Liver (tissue), 9 donors: ENCODE results near the gene SLX4IP. TPM values are rescaled to one million over a fixed set of nuclear protein-coding genes. Genes with fewer than 3 reads are reported as not detected.
A peak's percentile ranks its signal among the peaks of the same experiment; 100 is the strongest.

Source experiments
- DNase-seq: peaks from one replicate; pipeline ENCODE4 v3.0.0-alpha.2; 2017; ENCODE audit warnings: low spot score
- H3K27ac ChIP-seq, 2 donors: one replicate each; pipeline ENCODE4 v1.7.0; 2013; ENCODE audit warnings: inconsistent platforms in 2 of 2, low read length in 2 of 2, control low read depth in 1 of 2, low read depth in 1 of 2, mild to moderate bottlenecking in 1 of 2
- H3K27me3 ChIP-seq, 4 donors: one replicate each; pipeline versions ENCODE4 v1.6.1 to v1.7.0; 2013; ENCODE audit warnings: low read length in 3 of 4, inconsistent platforms in 1 of 4, mild to moderate bottlenecking in 1 of 4, moderate library complexity in 1 of 4; ENCODE audit not compliant: control insufficient read depth in 4 of 4, insufficient read depth in 4 of 4
- H3K36me3 ChIP-seq, 4 donors: one replicate each; pipeline versions ENCODE4 v1.6.1 to v1.7.0; 2013; ENCODE audit warnings: low read length in 3 of 4, mild to moderate bottlenecking in 3 of 4, low read depth in 1 of 4, moderate library complexity in 1 of 4; ENCODE audit not compliant: control insufficient read depth in 4 of 4, insufficient read depth in 3 of 4
- H3K4me1 ChIP-seq, 4 donors: one replicate each; pipeline versions ENCODE4 v1.6.1 to v1.7.0; 2013; ENCODE audit warnings: low read length in 3 of 4, mild to moderate bottlenecking in 3 of 4, moderate library complexity in 1 of 4; ENCODE audit not compliant: control insufficient read depth in 4 of 4, insufficient read depth in 4 of 4
- H3K4me3 ChIP-seq, 3 donors: one replicate each; pipeline versions ENCODE4 v1.6.1 to v1.7.0; 2013; ENCODE audit warnings: low read length in 3 of 3, control low read depth in 1 of 3, low read depth in 1 of 3, mild to moderate bottlenecking in 1 of 3
- H3K9ac ChIP-seq, 2 donors: one replicate each; pipeline ENCODE4 v1.7.0; 2013; ENCODE audit warnings: low read length in 2 of 2, mild to moderate bottlenecking in 2 of 2, moderate library complexity in 2 of 2, control low read depth in 1 of 2, low read depth in 1 of 2
- H3K9me3 ChIP-seq, 4 donors: one replicate each; pipeline versions ENCODE4 v1.6.1 to v1.7.0; 2013; ENCODE audit warnings: low read length in 3 of 4; ENCODE audit not compliant: control insufficient read depth in 4 of 4
- EGR1 ChIP-seq, 2 donors: IDR thresholded peaks; 2 replicates each; pipeline ENCODE4 v1.6.1; 2016 to 2018; ENCODE audit warnings: antibody characterized with exemption in 2 of 2, low read depth in 2 of 2
- FOXA1 ChIP-seq: IDR thresholded peaks from 2 replicates; pipeline ENCODE4 v1.6.1; 2016; ENCODE audit warnings: antibody characterized with exemption
- FOXA2 ChIP-seq: IDR thresholded peaks from 2 replicates; pipeline ENCODE4 v1.6.1; 2016; ENCODE audit warnings: antibody characterized with exemption
- GABPA ChIP-seq, 2 donors: IDR thresholded peaks in 1 of 2; conservative IDR thresholded peaks in 1 of 2; 2 replicates each; pipeline ENCODE4 v1.6.1; 2016; ENCODE audit warnings: antibody characterized with exemption in 2 of 2, mild to moderate bottlenecking in 1 of 2, moderate library complexity in 1 of 2
- HNF4G ChIP-seq: IDR thresholded peaks from 2 replicates; pipeline ENCODE4 v1.6.1; 2016; ENCODE audit warnings: antibody characterized with exemption
- JUND ChIP-seq, 2 donors: IDR thresholded peaks; 2 replicates each; pipeline ENCODE4 v1.6.1; 2016; ENCODE audit warnings: antibody characterized with exemption in 2 of 2
- MAX ChIP-seq: IDR thresholded peaks from 2 replicates; pipeline ENCODE4 v1.6.1; 2016; ENCODE audit warnings: antibody characterized with exemption
- NR2F2 ChIP-seq: IDR thresholded peaks from 2 replicates; pipeline ENCODE4 v1.6.1; 2016; ENCODE audit warnings: antibody characterized with exemption
- RAD21 ChIP-seq, 2 donors: IDR thresholded peaks; 2 replicates each; pipeline ENCODE4 v1.6.1; 2016; ENCODE audit warnings: antibody characterized with exemption in 2 of 2, mild to moderate bottlenecking in 2 of 2
- REST ChIP-seq: IDR thresholded peaks from 2 replicates; pipeline ENCODE4 v1.6.1; 2016; ENCODE audit warnings: antibody characterized with exemption, mild to moderate bottlenecking
- RXRA ChIP-seq, 2 donors: IDR thresholded peaks; 2 replicates each; pipeline ENCODE4 v1.6.1; 2017 to 2018; ENCODE audit warnings: antibody characterized with exemption in 2 of 2, mild to moderate bottlenecking in 1 of 2
- SP1 ChIP-seq: IDR thresholded peaks from 2 replicates; pipeline ENCODE4 v1.6.1; 2018; ENCODE audit warnings: antibody characterized with exemption, mild to moderate bottlenecking
- TAF1 ChIP-seq: conservative IDR thresholded peaks from 2 replicates; pipeline ENCODE4 v1.6.1; 2016; ENCODE audit warnings: antibody characterized with exemption, mild to moderate bottlenecking
- YY1 ChIP-seq: IDR thresholded peaks from 2 replicates; pipeline ENCODE4 v1.6.1; 2016; ENCODE audit warnings: antibody characterized with exemption, mild to moderate bottlenecking
- WGBS: extraction: QIAGEN DNeasy Blood & Tissue Kit; methylation state at CpG from one replicate; pipeline ENCODE4 v1.1.7; 2013; 5-methylcytosine and 5-hydroxymethylcytosine counted together
- polyA plus RNA-seq, 2 donors: library from polyadenylated mRNA; stranded (reverse) in 1 of 2; unstranded in 1 of 2; fragments of 200-250 nt in 1 of 2; fragments of >200 nt in 1 of 2; fragmentation: Nextera tagmentation in 1 of 2; extraction: Ambion mirVana in 1 of 2; gene quantifications; one replicate each; pipeline versions ENCODE4 v1.2.1 to v1.2.3, GENCODE V29; 2013 to 2015
- total RNA-seq, 2 donors: library from RNA; depleted of rRNA; stranded (reverse); fragments of >200 nt; gene quantifications; one replicate each; pipeline ENCODE4 v1.2.3, GENCODE V29; 2014
- TF ChIP-seq, protein P1 (sequence below): IDR thresholded peaks from 2 replicates; pipeline ENCODE4 v1.6.1; 2016; ENCODE audit warnings: antibody characterized with exemption
- TF ChIP-seq, protein P2 (sequence below): fragments of 150-350 bp; IDR thresholded peaks from 2 replicates; pipeline ENCODE4 v1.5.1; 2017; ENCODE audit warnings: improper control_type of control experiment, low read depth, low read length; ENCODE audit not compliant: missing input control
- donor health status: healthy.
- donor health status: healthy.
- donor health status: healthy.
- donor health status: healthy.
- donor health status: healthy.

The SLX4IP gene
- total and polyA plus RNA-seq, 4 donors = 1.1 to 3.4 (median 2.7) TPM

GRCh38 chr20:10427060-10427692, 7.9 kb upstream of the SLX4IP start:
- H3K9me3 ChIP-seq = no peaks in the 10 kb centered on the region
- DNase-seq = peak; percentile 53
- 18% methylated on average over 3 of the region's 3 CpGs for WGBS
- TF ChIP-seq RAD21 (IDR thresholded peaks at IDR 0.05) = peak; percentile 84 to 88
- TF ChIP-seq, protein P1, sequence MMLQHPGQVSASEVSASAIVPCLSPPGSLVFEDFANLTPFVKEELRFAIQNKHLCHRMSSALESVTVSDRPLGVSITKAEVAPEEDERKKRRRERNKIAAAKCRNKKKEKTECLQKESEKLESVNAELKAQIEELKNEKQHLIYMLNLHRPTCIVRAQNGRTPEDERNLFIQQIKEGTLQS = no peak
- TF ChIP-seq, protein P2, sequence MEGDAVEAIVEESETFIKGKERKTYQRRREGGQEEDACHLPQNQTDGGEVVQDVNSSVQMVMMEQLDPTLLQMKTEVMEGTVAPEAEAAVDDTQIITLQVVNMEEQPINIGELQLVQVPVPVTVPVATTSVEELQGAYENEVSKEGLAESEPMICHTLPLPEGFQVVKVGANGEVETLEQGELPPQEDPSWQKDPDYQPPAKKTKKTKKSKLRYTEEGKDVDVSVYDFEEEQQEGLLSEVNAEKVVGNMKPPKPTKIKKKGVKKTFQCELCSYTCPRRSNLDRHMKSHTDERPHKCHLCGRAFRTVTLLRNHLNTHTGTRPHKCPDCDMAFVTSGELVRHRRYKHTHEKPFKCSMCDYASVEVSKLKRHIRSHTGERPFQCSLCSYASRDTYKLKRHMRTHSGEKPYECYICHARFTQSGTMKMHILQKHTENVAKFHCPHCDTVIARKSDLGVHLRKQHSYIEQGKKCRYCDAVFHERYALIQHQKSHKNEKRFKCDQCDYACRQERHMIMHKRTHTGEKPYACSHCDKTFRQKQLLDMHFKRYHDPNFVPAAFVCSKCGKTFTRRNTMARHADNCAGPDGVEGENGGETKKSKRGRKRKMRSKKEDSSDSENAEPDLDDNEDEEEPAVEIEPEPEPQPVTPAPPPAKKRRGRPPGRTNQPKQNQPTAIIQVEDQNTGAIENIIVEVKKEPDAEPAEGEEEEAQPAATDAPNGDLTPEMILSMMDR = peak; percentile 69
- H3K27ac ChIP-seq = no peak overlapping the region
- H3K4me1 ChIP-seq = peaks cover 5 to 48% (median 27%) of the 10 kb centered on the region in 4 donors
- H3K9ac ChIP-seq = no peak overlapping the region
- H3K4me3 ChIP-seq = no peak overlapping the region
- H3K27me3 ChIP-seq = no peaks in the 10 kb centered on the region
- H3K36me3 ChIP-seq = peaks cover 0 to 2% (median 0%) of the 10 kb centered on the region in 4 donors

- no peak overlapping the region for H3K4me3 ChIP-seq
- peaks cover 5 to 53% (median 27%) of the 10 kb centered on the region in 4 donors for H3K4me1 ChIP-seq
- no peaks in the 10 kb centered on the region for H3K9me3 ChIP-seq
- no peaks in the 10 kb centered on the region for H3K27me3 ChIP-seq
- TF ChIP-seq EGR1 (IDR thresholded peaks at IDR 0.05; ENCODE audit: low read depth in 2 of 2) (no peak), GABPA (IDR thresholded peaks at IDR 0.05 in 1 of 2, conservative IDR thresholded peaks at IDR 0.05 in 1 of 2) (no peak), FOXA2 (no peak), SP1 (no peak), RXRA (IDR thresholded peaks at IDR 0.05) (no peak), JUND (IDR thresholded peaks at IDR 0.05) (no peak), REST (no peak), HNF4G (no peak), NR2F2 (no peak), RAD21 (IDR thresholded peaks at IDR 0.05) (no peak), TAF1 (no peak), YY1 (no peak), MAX (no peak), FOXA1 (no peak)
- TF ChIP-seq, protein P1 = no peak
- TF ChIP-seq, protein P2 = no peak
- no peak for DNase-seq
- no peak overlapping the region for H3K9ac ChIP-seq
- peaks cover 0 to 2% (median 0%) of the 10 kb centered on the region in 4 donors for H3K36me3 ChIP-seq
- H3K27ac ChIP-seq = no peak overlapping the region
Observed at GRCh38 chr20:10428008-10428407, 7.1 kb upstream of the SLX4IP start.
